ES-I3 (cell line): ENCODE measurements around the gene CAMK1D.
A peak's percentile ranks its signal among the peaks of the same experiment; 100 is the strongest.
"Not testable (repeated sequence)": the region's sequence is repeated elsewhere in the genome, so short reads cannot be mapped to it uniquely, and the experiment has no call there.

ENCODE experiments used
- H3K36me3 ChIP-seq: 2 replicates; pipeline ENCODE4 v1.6.1; 2013; ENCODE audit warnings: mild to moderate bottlenecking, low read length, control low read depth, moderate library complexity; ENCODE audit not compliant: insufficient read depth
- H3K4me1 ChIP-seq: 2 replicates; pipeline ENCODE4 v1.6.1; 2013; ENCODE audit warnings: mild to moderate bottlenecking, control low read depth, low read length; ENCODE audit not compliant: insufficient read depth
- H3K9ac ChIP-seq: 2 replicates; pipeline ENCODE4 v1.6.1; 2013; ENCODE audit warnings: low read depth, mild to moderate bottlenecking, low read length, moderate library complexity
- H3K9me3 ChIP-seq: 2 replicates; pipeline ENCODE4 v1.6.1; 2013; ENCODE audit warnings: mild to moderate bottlenecking, low read length, moderate library complexity; ENCODE audit not compliant: control insufficient read depth, insufficient read depth

Gene CAMK1D

DNA sequence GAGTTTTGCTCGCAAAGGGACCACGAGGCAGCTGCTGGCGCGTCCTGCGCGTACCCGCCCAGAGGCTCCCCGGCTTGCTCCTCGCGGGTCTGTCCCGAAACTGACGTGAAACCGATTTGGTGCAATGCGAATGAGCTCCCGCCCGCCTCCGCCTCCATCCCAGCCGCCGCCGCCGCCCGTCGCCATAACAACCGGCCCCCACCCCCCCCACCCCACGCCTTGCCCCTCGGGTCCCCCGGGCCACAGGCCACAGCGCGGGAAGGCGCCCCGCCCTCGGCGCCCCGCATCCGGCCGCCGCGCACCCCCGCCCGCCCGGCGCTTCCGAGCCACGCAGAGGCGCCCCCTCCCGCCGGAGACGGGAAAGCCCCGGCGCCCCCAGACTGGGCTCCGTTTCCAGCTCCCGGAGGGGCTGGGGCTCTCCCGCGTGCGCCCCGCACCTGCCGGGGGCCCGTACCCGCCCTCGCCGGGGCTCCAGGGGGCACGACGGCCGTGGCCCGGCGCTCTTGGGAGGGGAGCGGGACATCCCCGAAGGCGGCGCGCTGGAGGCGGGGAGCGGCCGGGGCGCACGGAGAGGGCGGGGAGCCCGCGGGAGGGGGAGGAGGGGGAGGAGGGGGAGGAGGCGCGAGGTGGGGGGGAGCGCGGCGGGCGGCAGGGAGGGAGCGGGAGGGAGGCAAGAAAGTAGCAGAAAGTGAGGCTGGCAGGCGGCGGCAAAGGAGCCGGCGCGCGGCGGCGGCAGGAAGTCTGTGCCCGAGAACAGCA lies at the start of gene CAMK1D:
TSS of gene CAMK1D (plus strand) at position 678 of the 759 bp plus-strand sequence.
- Histone ChIP-seq H3K9ac (peak within 1 kb of the TSS; percentile 56), H3K4me1 (no peaks in the 10 kb centered on the region; the same call in 1 of the 2 replicates), H3K9me3 (no peaks in the 10 kb centered on the region), H3K36me3 (no peaks in the 10 kb centered on the region)

DNA sequence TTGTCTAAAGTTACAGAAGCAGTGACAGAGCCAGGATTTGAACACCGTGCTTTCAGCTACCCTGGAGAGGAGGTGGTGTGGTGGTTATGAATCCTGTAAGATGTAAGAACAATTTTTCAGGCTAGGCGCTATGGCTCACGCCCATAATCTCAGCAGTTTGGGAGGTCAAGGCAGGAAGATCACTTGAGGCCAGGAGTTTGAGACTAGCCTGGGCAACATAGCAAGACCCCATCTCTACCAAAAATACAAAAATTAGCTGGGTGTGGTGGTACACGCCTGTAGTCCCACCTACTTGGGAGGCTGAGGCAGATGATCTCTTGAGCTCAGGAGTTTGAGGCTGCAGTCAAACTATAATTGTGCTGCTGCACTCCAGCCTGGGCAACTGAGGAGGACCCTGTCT lies 48.3 kb upstream of the CAMK1D start:
- not testable (repeated sequence) for H3K36me3 ChIP-seq, H3K9ac ChIP-seq, H3K9me3 ChIP-seq, H3K4me1 ChIP-seq

DNA sequence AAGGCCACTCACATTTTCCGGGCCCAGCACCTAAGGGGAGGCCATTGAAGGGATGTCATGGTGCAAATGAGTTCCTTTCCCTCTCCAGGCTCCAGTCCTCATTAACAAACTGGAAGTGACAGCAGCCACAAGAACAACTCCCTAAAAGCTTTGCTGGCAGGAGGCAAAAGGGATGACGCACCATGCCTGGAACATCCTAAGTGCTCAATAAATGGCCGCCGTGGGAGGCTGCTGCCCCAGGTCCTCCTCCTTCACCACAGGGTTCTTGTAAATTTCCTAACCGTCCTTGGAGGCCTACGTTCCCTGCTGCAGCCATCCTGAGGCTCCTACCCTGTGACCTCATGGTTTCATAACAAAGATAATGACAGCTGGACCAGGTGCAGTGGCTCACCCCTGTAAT lies 41.3 kb upstream of the CAMK1D start:
- Histone ChIP-seq H3K36me3 (no peaks in the 10 kb centered on the region), H3K9me3 (no peaks in the 10 kb centered on the region), H3K9ac (no peak overlapping the region), H3K4me1 (no peaks in the 10 kb centered on the region)

DNA sequence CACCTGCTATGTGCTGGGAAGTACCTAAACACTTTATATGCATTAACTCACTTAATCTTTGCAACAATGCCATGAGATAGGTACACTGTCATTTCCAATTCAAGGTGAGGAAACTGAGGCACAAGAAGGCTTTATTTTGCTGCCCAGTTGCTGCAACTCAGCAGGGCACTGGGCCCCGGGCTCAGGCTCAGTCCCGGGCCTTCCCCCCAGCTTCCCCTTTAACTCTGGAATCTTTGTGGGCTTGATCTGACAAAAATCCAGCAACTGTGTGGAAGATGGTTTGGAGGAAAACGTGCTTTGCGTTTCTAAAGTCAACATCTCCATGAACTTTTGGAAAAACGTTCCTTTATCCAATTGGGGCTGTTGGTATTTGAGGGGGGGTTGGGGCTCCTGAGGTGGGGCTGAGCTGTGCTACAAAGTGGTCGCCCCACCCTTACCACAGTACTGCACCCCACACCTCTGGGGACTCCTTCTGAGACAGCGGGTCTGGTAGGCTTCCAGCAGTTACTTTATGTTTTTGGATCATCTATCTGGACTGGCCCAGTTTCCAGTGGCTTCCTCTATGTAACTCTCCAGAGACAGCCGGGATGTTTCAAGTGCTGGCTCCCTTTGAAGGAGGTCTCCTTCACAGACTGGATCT lies 40.5 kb upstream of the CAMK1D start:
- Histone ChIP-seq H3K9me3 (no peaks in the 10 kb centered on the region), H3K36me3 (no peaks in the 10 kb centered on the region), H3K9ac (no peak overlapping the region), H3K4me1 (no peaks in the 10 kb centered on the region)

DNA sequence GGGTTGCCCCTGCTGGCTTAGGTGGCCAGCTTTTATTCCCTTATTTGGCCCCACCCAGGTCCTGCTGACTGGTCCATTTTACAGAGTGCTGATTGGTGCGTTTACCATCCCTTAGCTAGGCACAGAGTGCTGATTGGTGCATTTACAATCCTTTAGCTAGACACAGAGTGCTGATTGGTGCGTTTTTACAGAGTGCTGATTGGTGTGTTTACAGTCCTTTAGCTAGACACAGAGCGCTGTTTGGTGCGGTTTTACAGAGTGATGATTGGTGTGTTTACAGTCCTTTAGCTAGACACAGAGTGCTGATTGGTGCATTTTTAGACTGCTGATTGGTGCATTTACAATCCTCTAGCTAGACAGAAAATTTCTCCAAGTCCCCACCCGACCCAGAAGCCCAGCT lies 39.6 kb upstream of the CAMK1D start:
- not testable (repeated sequence) for H3K4me1 ChIP-seq, H3K9ac ChIP-seq, H3K36me3 ChIP-seq, H3K9me3 ChIP-seq

DNA sequence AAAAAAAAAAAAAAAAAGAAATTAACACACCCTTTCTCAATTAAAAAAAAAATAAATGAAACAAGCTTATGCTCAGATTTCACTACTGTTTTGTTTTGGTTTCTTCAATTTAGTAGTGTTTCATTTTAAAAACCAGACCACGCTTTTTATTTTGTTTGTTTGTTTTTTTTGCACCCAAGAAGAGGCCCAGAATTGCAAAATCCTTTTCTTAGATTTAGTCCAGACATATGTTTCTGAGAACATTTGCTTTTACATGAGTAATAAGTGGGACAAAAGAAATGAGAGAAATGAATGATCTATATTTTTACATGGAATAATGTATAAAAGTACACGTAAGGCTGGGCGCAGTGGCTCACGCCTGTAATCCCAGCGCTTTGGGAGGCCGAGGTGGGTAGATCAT lies 34.5 kb upstream of the CAMK1D start:
- H3K9ac ChIP-seq: no peak overlapping the region
- no peaks in the 10 kb centered on the region for H3K4me1 ChIP-seq
- H3K36me3 ChIP-seq: no peaks in the 10 kb centered on the region
- H3K9me3 ChIP-seq: no peaks in the 10 kb centered on the region

DNA sequence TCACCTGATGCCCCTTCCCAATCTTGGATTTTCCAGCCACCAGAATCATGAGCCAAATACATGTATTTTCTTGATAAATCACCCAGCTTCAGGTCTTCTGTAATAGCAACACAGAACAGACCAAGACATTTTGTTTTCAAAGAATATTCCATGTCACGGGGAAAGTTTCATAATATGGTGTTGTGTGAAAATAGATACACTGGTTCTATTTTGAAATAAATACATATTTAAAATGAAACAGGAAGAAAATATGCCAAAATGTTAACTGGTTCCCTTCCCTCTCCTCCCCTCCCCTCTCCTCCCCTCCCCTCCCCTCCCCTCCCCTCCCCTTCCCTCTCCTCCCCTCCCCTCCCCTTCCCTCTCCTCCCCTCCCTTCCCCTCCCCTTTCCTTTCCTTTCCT lies 30.3 kb upstream of the CAMK1D start:
- H3K9me3 ChIP-seq: no peaks in the 10 kb centered on the region
- no peaks in the 10 kb centered on the region for H3K36me3 ChIP-seq
- no peak overlapping the region for H3K9ac ChIP-seq
- H3K4me1 ChIP-seq: no peaks in the 10 kb centered on the region; the same call in 1 of the 2 replicates

DNA sequence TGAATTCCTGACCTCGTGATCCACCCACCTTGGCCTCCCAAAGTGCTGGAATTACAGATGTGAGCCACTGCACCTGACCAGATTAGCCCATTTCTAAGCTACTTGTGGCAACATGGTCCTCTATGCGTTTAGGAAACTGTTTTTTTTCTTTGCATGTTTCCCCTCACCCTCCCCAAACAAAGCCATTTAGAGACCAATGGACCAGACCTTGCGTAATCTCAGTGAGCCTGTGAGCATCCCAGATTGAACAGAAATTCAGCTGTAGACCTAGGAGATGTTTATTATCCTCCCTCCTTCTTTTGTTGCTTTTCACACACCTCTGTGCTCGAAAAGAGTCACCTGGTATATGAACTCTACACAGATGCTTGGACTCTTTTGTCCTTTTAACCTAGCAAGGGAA lies 28.5 kb upstream of the CAMK1D start:
- Histone ChIP-seq H3K9me3 (no peaks in the 10 kb centered on the region), H3K4me1 (no peaks in the 10 kb centered on the region; the same call in 1 of the 2 replicates), H3K9ac (no peak overlapping the region), H3K36me3 (no peaks in the 10 kb centered on the region)

DNA sequence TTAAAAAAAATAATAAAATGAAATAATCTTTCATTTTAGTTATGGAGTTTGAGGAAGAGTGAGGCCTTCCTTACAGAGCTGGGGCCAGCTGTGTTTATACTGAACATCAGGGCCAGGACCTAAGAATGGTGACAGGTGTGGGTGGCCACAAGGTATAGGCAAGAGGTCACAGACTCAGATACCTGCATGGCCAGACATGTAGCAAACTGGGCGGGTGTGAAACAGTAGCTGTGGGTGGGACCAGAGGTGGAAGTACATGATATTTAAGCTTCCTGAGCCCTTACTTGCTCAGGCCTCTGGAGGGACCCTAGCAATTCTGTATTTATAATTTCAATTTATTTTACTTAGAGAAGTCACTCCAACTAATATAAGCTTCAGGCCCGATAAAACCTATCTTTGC lies 27.7 kb upstream of the CAMK1D start:
- Histone ChIP-seq H3K9ac (no peak overlapping the region), H3K9me3 (no peaks in the 10 kb centered on the region), H3K36me3 (no peaks in the 10 kb centered on the region), H3K4me1 (no peaks in the 10 kb centered on the region; the same call in 1 of the 2 replicates)

DNA sequence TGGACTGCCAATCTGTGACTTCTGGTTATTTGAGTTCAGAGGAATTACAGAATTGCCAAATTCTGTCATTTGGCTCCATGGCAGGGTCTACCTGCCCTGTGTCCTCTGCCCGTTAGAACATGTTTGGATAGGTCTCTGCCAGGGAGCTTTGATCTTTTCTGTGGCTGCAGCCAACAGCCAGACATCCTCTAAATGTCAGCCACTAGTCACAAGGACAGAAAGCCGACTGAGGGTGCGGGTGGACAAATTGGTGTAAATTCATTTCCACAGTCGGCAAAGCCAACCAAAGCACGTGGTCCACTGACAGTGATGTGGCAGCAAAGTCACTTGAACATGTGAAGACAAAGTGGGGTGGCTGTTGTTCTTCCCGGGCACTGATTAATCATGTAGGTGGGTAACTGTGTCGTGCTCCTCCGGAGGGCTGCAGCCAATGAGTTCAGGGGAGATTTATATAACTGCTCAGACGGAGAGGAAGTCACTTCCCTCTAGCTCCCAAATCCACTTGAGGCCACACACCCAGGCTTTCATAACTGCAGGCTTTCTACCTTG lies 26.7 kb upstream of the CAMK1D start:
- Histone ChIP-seq H3K4me1 (no peaks in the 10 kb centered on the region; the same call in 1 of the 2 replicates), H3K9ac (no peak overlapping the region), H3K9me3 (no peaks in the 10 kb centered on the region), H3K36me3 (no peaks in the 10 kb centered on the region)

DNA sequence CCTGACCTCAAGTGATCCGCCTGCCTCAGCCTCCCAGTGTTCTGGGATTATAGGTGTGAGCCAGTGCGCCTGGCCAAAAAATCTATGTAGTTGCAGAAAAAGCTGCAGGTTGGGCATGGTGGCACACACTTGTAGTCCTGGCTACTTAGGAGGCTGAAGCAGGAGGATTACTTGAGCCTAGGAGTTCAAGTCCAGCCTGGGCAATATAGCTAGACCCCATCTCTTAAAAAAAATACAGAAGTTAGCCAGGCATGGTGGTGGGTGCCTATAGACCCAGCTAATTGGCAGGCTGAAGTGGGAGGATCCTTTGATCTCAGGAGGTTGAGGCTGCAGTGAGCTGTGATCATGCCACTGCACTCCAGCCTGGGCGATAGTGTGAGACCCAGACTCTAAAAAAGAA lies 24.8 kb upstream of the CAMK1D start:
- H3K4me1 ChIP-seq: no peaks in the 10 kb centered on the region; the same call in 1 of the 2 replicates
- no peaks in the 10 kb centered on the region for H3K36me3 ChIP-seq
- H3K9me3 ChIP-seq: no peaks in the 10 kb centered on the region
- H3K9ac ChIP-seq: no peak overlapping the region

DNA sequence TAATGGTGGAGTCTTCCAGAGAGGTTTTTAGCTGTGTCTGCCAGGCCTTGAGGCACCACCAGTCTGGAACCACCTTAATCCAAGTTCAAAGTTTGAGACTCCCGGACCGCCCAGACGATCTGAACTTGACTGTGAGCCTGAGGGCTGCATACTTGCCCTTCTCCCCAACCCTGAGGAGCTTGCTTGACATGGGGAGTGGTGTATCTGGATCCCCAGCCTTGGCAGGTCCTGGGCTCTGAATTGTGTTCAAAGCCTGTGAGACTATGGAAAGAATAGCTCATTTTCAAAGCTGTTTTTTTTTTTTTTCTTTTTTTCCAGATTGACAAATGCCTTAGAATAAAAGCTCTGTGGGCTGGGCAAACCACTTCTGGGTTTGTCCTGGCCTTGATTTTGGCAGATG lies 22.3 kb upstream of the CAMK1D start:
- no peaks in the 10 kb centered on the region for H3K9me3 ChIP-seq
- no peaks in the 10 kb centered on the region for H3K36me3 ChIP-seq
- no peaks in the 10 kb centered on the region for H3K4me1 ChIP-seq
- H3K9ac ChIP-seq: no peak overlapping the region

DNA sequence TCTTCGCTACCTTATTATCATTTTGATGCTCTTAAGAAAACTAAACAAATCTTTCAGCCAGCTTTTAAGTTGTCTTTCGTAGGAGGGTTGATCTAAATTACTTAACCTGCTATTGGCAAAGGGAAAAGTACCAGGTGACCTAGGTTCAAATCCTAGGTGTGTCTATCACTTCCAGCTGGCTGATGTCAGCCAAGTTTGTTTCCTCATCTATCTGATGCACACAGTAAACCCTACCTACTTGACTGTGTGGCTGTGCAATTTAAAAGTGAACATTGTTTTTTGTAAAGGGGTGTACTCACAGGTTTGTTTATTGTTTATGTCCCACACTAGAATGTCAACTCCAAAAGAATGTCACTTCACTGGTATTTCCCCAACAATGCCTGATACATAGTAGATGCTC lies 21.9 kb upstream of the CAMK1D start:
- Histone ChIP-seq H3K9ac (no peak overlapping the region), H3K4me1 (no peaks in the 10 kb centered on the region), H3K36me3 (no peaks in the 10 kb centered on the region), H3K9me3 (no peaks in the 10 kb centered on the region)

DNA sequence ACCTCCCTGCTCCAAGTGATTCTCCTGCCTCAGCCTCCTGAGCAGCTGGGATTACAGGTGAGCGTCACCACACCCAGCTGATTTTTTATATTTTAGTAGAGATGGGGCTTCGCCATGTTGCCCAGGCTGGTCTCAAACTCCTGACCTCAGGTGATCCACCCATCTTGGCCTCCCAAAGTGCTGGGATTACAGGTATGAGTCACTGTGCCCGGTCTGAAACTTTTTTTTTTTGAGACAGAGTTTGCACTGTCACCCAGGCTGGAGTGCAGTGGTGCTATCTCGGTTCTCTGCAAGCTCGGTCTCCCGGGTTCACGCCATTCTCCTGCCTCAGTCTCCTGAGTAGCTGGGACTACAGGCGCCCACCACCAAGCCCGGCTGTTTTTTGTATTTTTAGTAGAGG lies 21.0 kb upstream of the CAMK1D start:
- not testable (repeated sequence) for H3K9ac ChIP-seq, H3K4me1 ChIP-seq, H3K9me3 ChIP-seq, H3K36me3 ChIP-seq
